H1 (cell line): ENCODE measurements around the gene DDX21. TPM values are rescaled to one million over a fixed set of nuclear protein-coding genes. Genes with fewer than 3 reads are reported as not detected.

ENCODE experiments used
- CTCF ChIA-PET: fragments of 300-600 bp; sonication (Branson Sonifier 250); formaldehyde crosslinking; loops from one replicate; lab custom pipeline; 2021; ENCODE audit not compliant: partially characterized antibody; lab: Charles Lee
- POLR2A ChIA-PET: fragments of 300-600 bp; sonication (Branson Sonifier 250); formaldehyde crosslinking; loops from one replicate; lab custom pipeline; 2021; ENCODE audit warnings: inconsistent platforms; ENCODE audit not compliant: partially characterized antibody; lab: Charles Lee
- DNase-seq, 2 experiments: peaks; one replicate each; pipeline versions ENCODE4 v3.0.0 to v3.0.0-alpha.2; 2010 to 2022; ENCODE audit warnings: low spot score in 2 of 2, low read depth in 1 of 2, mixed read lengths in 1 of 2
- FAIRE-seq: peaks from 2 replicates; lab custom pipeline; 2011; peaks lifted over from hg19 to GRCh38; lab: Jason Lieb, UNC
- H2AFZ ChIP-seq: 2 replicates; pipeline ENCODE4 v1.8.1; 2012; ENCODE audit warnings: low read length, inconsistent platforms
- H2AK5ac ChIP-seq: 2 replicates; pipeline ENCODE4 v1.6.1; 2013; ENCODE audit warnings: low read depth, low read length
- H2BK120ac ChIP-seq: replicated peaks from 2 replicates; pipeline ENCODE3; 2013; ENCODE audit warnings: low read depth, low read length, inconsistent platforms
- H2BK12ac ChIP-seq: 2 replicates; pipeline ENCODE4 v1.6.1; 2013; ENCODE audit warnings: low read depth, low read length
- H2BK15ac ChIP-seq: 2 replicates; pipeline ENCODE4 v1.6.1; 2013; ENCODE audit warnings: low read length
- H2BK20ac ChIP-seq: 2 replicates; pipeline ENCODE4 v1.6.1; 2013; ENCODE audit warnings: low read length
- H2BK5ac ChIP-seq: 2 replicates; pipeline ENCODE4 v1.6.1; 2013; ENCODE audit warnings: low read depth, low read length
- H3K14ac ChIP-seq: 2 replicates; pipeline ENCODE4 v1.6.1; 2013; ENCODE audit warnings: inconsistent platforms; ENCODE audit not compliant: insufficient read length
- H3K18ac ChIP-seq: 2 replicates; pipeline ENCODE4 v1.6.1; 2013; ENCODE audit warnings: low read length; ENCODE audit errors: extremely low read depth
- H3K23ac ChIP-seq: 2 replicates; pipeline ENCODE4 v1.6.1; 2013; ENCODE audit warnings: inconsistent platforms; ENCODE audit not compliant: insufficient read length
- H3K23me2 ChIP-seq: 2 replicates; pipeline ENCODE4 v1.6.1; 2013; ENCODE audit warnings: low read depth, low read length
- H3K27ac ChIP-seq: 2 replicates; pipeline ENCODE4 v1.6.1; 2011; ENCODE audit warnings: low read depth, low read length, inconsistent platforms
- H3K27me3 ChIP-seq, 4 experiments: replicated peaks in 1 of 4; 1 replicate in 1 of 4; 2 replicates in 3 of 4; pipeline versions ENCODE4 v1.6.1 to v1.8.1; 2011 to 2013; ENCODE audit warnings: low read length in 3 of 4, mild to moderate bottlenecking in 3 of 4, inconsistent platforms in 2 of 4, mixed read lengths in 2 of 4, moderate library complexity in 1 of 4; ENCODE audit not compliant: control insufficient read depth in 3 of 4, insufficient read depth in 3 of 4; ENCODE audit errors: extremely low read depth in 1 of 4
- H3K36me3 ChIP-seq, 4 experiments: 2 replicates each; pipeline versions ENCODE4 v1.6.1 to v1.8.1; 2011 to 2013; ENCODE audit warnings: mild to moderate bottlenecking in 4 of 4, low read length in 3 of 4, moderate library complexity in 2 of 4, control low read depth in 1 of 4, inconsistent platforms in 1 of 4; ENCODE audit not compliant: insufficient read depth in 4 of 4, control insufficient read depth in 2 of 4
- H3K4ac ChIP-seq: replicated peaks from 2 replicates; pipeline ENCODE3; 2013; ENCODE audit warnings: low read length, low read depth, mixed read lengths, inconsistent platforms; ENCODE audit not compliant: insufficient read length
- H3K4me1 ChIP-seq, 4 experiments: replicated peaks in 1 of 4; 1 replicate in 1 of 4; 2 replicates in 3 of 4; pipeline versions ENCODE4 v1.6.1 to v1.8.1; 2011 to 2013; ENCODE audit warnings: low read length in 3 of 4, inconsistent platforms in 2 of 4, mixed read lengths in 1 of 4; ENCODE audit not compliant: insufficient read depth in 4 of 4, control insufficient read depth in 3 of 4
- H3K4me2 ChIP-seq, 2 experiments: 2 replicates each; pipeline versions ENCODE4 v1.6.1 to v1.8.1; 2011 to 2013; ENCODE audit warnings: low read depth in 2 of 2, low read length in 2 of 2, control low read depth in 1 of 2, inconsistent platforms in 1 of 2, mild to moderate bottlenecking in 1 of 2; ENCODE audit not compliant: insufficient read depth in 1 of 2
- H3K4me3 ChIP-seq, 4 experiments: fragments of 200-600, 300-600 bp in 1 of 4; sonication (generic), shearing (Covaris generic), sonication (Bioruptor Twin) in 1 of 4; 2 replicates each; pipeline versions ENCODE4 v1.5.1 to v1.8.1; 2011 to 2016; ENCODE audit warnings: low read length in 4 of 4, low read depth in 3 of 4, control low read depth in 2 of 4, inconsistent platforms in 2 of 4, mild to moderate bottlenecking in 2 of 4, mixed read lengths in 1 of 4, moderate library complexity in 1 of 4; ENCODE audit not compliant: insufficient read depth in 2 of 4; ENCODE audit errors: extremely low read depth in 1 of 4
- H3K56ac ChIP-seq: replicated peaks from 2 replicates; pipeline ENCODE3; 2013; ENCODE audit warnings: low read depth, mild to moderate bottlenecking, mixed read lengths, low read length, inconsistent platforms; ENCODE audit not compliant: insufficient read length
- H3K79me1 ChIP-seq: 2 replicates; pipeline ENCODE4 v1.6.1; 2013; ENCODE audit warnings: low read depth, low read length, control low read depth
- H3K79me2 ChIP-seq, 2 experiments: 2 replicates each; pipeline versions ENCODE4 v1.6.1 to v1.8.1; 2012 to 2013; ENCODE audit warnings: low read length in 2 of 2, mild to moderate bottlenecking in 2 of 2, inconsistent platforms in 1 of 2; ENCODE audit not compliant: insufficient read depth in 2 of 2, control insufficient read depth in 1 of 2
- H3K9ac ChIP-seq, 4 experiments: replicated peaks in 1 of 4; 1 replicate in 1 of 4; 2 replicates in 3 of 4; pipeline versions ENCODE4 v1.6.1 to v1.8.1; 2011 to 2013; ENCODE audit warnings: low read depth in 3 of 4, low read length in 3 of 4, control low read depth in 2 of 4, mild to moderate bottlenecking in 2 of 4, moderate library complexity in 2 of 4, inconsistent platforms in 1 of 4; ENCODE audit errors: extremely low read depth in 1 of 4
- H3K9me3 ChIP-seq, 2 experiments: 2 replicates each; pipeline versions ENCODE4 v1.6.1 to v1.8.1; 2012 to 2013; ENCODE audit warnings: mild to moderate bottlenecking in 2 of 2, moderate library complexity in 2 of 2, control low read depth in 1 of 2, inconsistent platforms in 1 of 2, low read depth in 1 of 2, low read length in 1 of 2, mixed read lengths in 1 of 2; ENCODE audit not compliant: insufficient read depth in 2 of 2
- H4K20me1 ChIP-seq, 2 experiments: replicated peaks in 1 of 2; 2 replicates each; pipeline versions ENCODE3 to v1.8.1; 2011 to 2013; ENCODE audit warnings: inconsistent platforms in 2 of 2, low read length in 2 of 2, mild to moderate bottlenecking in 1 of 2; ENCODE audit not compliant: insufficient read depth in 2 of 2, control insufficient read depth in 1 of 2
- H4K5ac ChIP-seq: 2 replicates; pipeline ENCODE4 v1.6.1; 2013; ENCODE audit warnings: low read length, low read depth, mixed read lengths, inconsistent platforms; ENCODE audit not compliant: insufficient read length
- H4K8ac ChIP-seq: 2 replicates; pipeline ENCODE4 v1.8.0; 2013; ENCODE audit warnings: mild to moderate bottlenecking, moderate library complexity, low read length, inconsistent platforms; ENCODE audit not compliant: insufficient read depth; ENCODE audit errors: extremely low read depth
- H4K91ac ChIP-seq: replicated peaks from 2 replicates; pipeline ENCODE3; 2013; ENCODE audit warnings: low read length, mixed read lengths, inconsistent platforms; ENCODE audit not compliant: insufficient read length
- ATF3 ChIP-seq: IDR thresholded peaks from 2 replicates; pipeline ENCODE4 v1.6.1; 2011; ENCODE audit warnings: low read depth, mild to moderate bottlenecking, low read length; ENCODE audit not compliant: insufficient read depth
- CEBPB ChIP-seq: IDR thresholded peaks from 2 replicates; pipeline ENCODE4 v1.6.1; 2012; ENCODE audit warnings: low read depth, low read length
- CTCF ChIP-seq, 3 experiments: IDR thresholded peaks; 1 replicate in 2 of 3; 2 replicates in 1 of 3; pipeline versions ENCODE4 v1.5.1 to v1.6.1; 2011; ENCODE audit warnings: low read length in 3 of 3, mild to moderate bottlenecking in 3 of 3, inconsistent platforms in 2 of 3, low read depth in 1 of 3, moderate library complexity in 1 of 3; ENCODE audit not compliant: insufficient read depth in 1 of 3; ENCODE audit errors: control extremely low read depth in 1 of 3
- KDM5A ChIP-seq: fragments of 200-600 bp; IDR thresholded peaks from 2 replicates; pipeline ENCODE4 v1.7.1; 2012; ENCODE audit warnings: mild to moderate bottlenecking, low read length, inconsistent platforms, mixed read lengths
- RAD21 ChIP-seq, 2 experiments: IDR thresholded peaks in 1 of 2; conservative IDR thresholded peaks in 1 of 2; 2 replicates each; pipeline ENCODE4 v1.6.1; 2011; ENCODE audit warnings: low read depth in 2 of 2, low read length in 2 of 2, improper control_type of control experiment in 1 of 2, inconsistent platforms in 1 of 2, mild to moderate bottlenecking in 1 of 2, moderate library complexity in 1 of 2
- SP2 ChIP-seq: IDR thresholded peaks from 2 replicates; pipeline ENCODE4 v1.6.1; 2012; ENCODE audit warnings: mild to moderate bottlenecking, low read length, inconsistent platforms
- WGBS, 2 experiments: shearing (Covaris generic) in 1 of 2; methylation state at CpG; one replicate each; pipeline versions ENCODE4 v1.1.6 to v1.1.7; 2013 to 2015; ENCODE audit warnings: low lambda C conversion rate in 2 of 2, mixed read lengths in 2 of 2, inconsistent platforms in 1 of 2, low coverage in 1 of 2, missing lambda C conversion rate in 1 of 2; ENCODE audit not compliant: insufficient replicate concordance in 2 of 2, insufficient coverage in 1 of 2, insufficient read length in 1 of 2; ENCODE audit errors: extremely low coverage in 1 of 2, missing lambda C conversion rate in 1 of 2; 5-methylcytosine and 5-hydroxymethylcytosine counted together
- polyA plus RNA-seq, 7 experiments: library from polyadenylated mRNA; depleted of rRNA in 3 of 7; stranded (reverse) in 5 of 7; unstranded in 2 of 7; fragments of >200 nt in 5 of 7; fragments of 200-250 nt in 2 of 7; gene quantifications; 1 replicate in 5 of 7; 2 replicates in 1 of 7; 4 replicates in 1 of 7; pipeline versions ENCODE4 v1.2.1 to v1.2.3, GENCODE V29; 2011 to 2013; ENCODE audit warnings: missing spikeins in 2 of 7, mixed read lengths in 2 of 7
- total RNA-seq: library from RNA; stranded (reverse); fragmentation: NEBNext Ultra II Directional; extraction: Animal tissue kit (Norgen Biotek cat#: 25700); gene quantifications from 2 replicates; pipeline ENCODE4 v1.2.1, GENCODE V29; 2021

Gene DDX21
- total and polyA plus RNA-seq, 2 of the 8 experiments (the other 6 are each of a cell fraction or from before 2014, with no cell fraction given): 67.0 to 195 TPM

- 2% methylated on average over 62 of the region's 62 CpGs; no CpG with 5 or more reads in 1 of the 2 experiments for WGBS, 2 experiments
- Histone ChIP-seq H2BK5ac (peak within 1 kb of the TSS; percentile 91), H3K23me2 (no peaks in the 10 kb centered on the region; the same call in 1 of the 2 replicates), H3K27ac (peak within 1 kb of the TSS; percentile 67), H3K9ac (peak within 1 kb of the TSS; percentile 68 to 90 (median 86)), H3K4me2 (peak within 1 kb of the TSS; percentile 45 to 95), H3K36me3 (peaks cover 5 to 14% (median 10%) of the 10 kb centered on the region in 4 experiments), H3K14ac (no peak within 1 kb of the TSS), H2BK12ac (no peak within 1 kb of the TSS), H2BK120ac (no peak within 1 kb of the TSS), H4K8ac (peak within 1 kb of the TSS; percentile 98), H3K23ac (no peak within 1 kb of the TSS), H3K4ac (peak within 1 kb of the TSS; percentile 97), H4K5ac (peak within 1 kb of the TSS; percentile 85), H2BK15ac (no peak within 1 kb of the TSS; the same call in 1 of the 2 replicates), H4K91ac (peak within 1 kb of the TSS; percentile 95), H3K18ac (peak within 1 kb of the TSS; percentile 56; the same call in 1 of the 2 replicates), H3K4me3 (peak within 1 kb of the TSS; percentile 51 to 99 (median 82)), H3K4me1 (no peaks in the 10 kb centered on the region; a peak in 1 of 7 replicates), H3K79me1 (peaks cover 7% of the 10 kb centered on the region), H2AK5ac (no peak within 1 kb of the TSS), H3K9me3 (no peaks in the 10 kb centered on the region), H2BK20ac (no peak within 1 kb of the TSS), H2AFZ (peak within 1 kb of the TSS; percentile 91), H3K79me2 (peaks cover 13 to 47% of the 10 kb centered on the region in 2 experiments), H4K20me1 (peaks cover 0 to 3% of the 10 kb centered on the region in 2 experiments), H3K56ac (peak within 1 kb of the TSS; percentile 90), H3K27me3 (no peaks in the 10 kb centered on the region)
- POLR2A ChIA-PET: interaction anchor here (0.6 to 11.6 kb wide), 13 partner anchors 7 to 1231 kb away, joined by 3 to 91 read pairs (median 4); partner anchors contain the start of gene DDX21
- FAIRE-seq: peak; percentile 98
- CTCF ChIA-PET: interaction anchor here (1.1 to 3.2 kb wide), 4 partner anchors 8 to 103 kb away, joined by 3 to 14 read pairs (median 4); no protein-coding TSS in a partner anchor
- DNase-seq: peak; percentile 89 to 93
- peak; percentile 44 to 58 (median 50); a peak in 3 of 4 replicates for TF ChIP-seq CTCF (IDR thresholded peaks at IDR 0.05; ENCODE audit: control extremely low read depth in 1 of 3, insufficient read depth in 1 of 3, low read depth in 1 of 3, low read length in 3 of 3)
- TF ChIP-seq RAD21 (IDR thresholded peaks at IDR 0.05 in 1 of 2, conservative IDR thresholded peaks at IDR 0.05 in 1 of 2; ENCODE audit: low read depth in 2 of 2, low read length in 2 of 2): peak in 1 of 2 experiments; percentile 15; a peak in 2 of 4 replicates
- no peak for TF ChIP-seq CEBPB
- no peak for TF ChIP-seq SP2
- peak; percentile 59; the same call in 1 of the 2 replicates for TF ChIP-seq ATF3
- TF ChIP-seq KDM5A: 0 out of 2 replicates have a peak, but pooled peaks have one; percentile 21
These were observed 32.8 kb downstream of the DDX21 start, which contains the start of gene KIFBP for GRCh38 chr10:68988530-68989316. KIFBP (plus strand) TSS chr10:68988803; CDS start chr10:68988833, 30 bp downstream.
